Activated CD4-positive, alpha-beta T cell treated with anti-CD3 and anti-CD28 coated beads for 36 hours (primary cell): ENCODE data around the gene NUDT3. TPM values are rescaled to one million over a fixed set of nuclear protein-coding genes. Genes with fewer than 3 reads are reported as not detected.
A peak's percentile ranks its signal among the peaks of the same experiment; 100 is the strongest.

Experiments
- ATAC-seq: fragments of 200-7000 bp; cut with Tn5 transposase; one replicate; pipeline ENCODE4 v1.10.0; 2021; ENCODE audit warnings: mild to moderate bottlenecking, moderate library complexity
- CTCF ChIA-PET: fragments of 350-600 bp; sonication (Branson Sonifier 250); formaldehyde crosslinking; loops from one replicate; lab custom pipeline; 2021; ENCODE audit warnings: antibody characterized with exemption; lab: Charles Lee
- POLR2A ChIA-PET: fragments of 350-600 bp; sonication (Branson Sonifier 250); formaldehyde crosslinking; loops from one replicate; lab custom pipeline; 2021; ENCODE audit warnings: antibody characterized with exemption, inconsistent platforms; lab: Charles Lee
- DNase-seq: peaks from one replicate; pipeline ENCODE4 v3.0.0-alpha.2; 2020
- H3K27ac Mint-ChIP-seq: one replicate; pipeline ENCODE4 v1.8.0; 2021; ENCODE audit warnings: mixed read lengths
- H3K27me3 Mint-ChIP-seq: one replicate; pipeline ENCODE4 v1.8.0; 2021; ENCODE audit warnings: mixed read lengths
- H3K36me3 Mint-ChIP-seq: one replicate; pipeline ENCODE4 v1.8.0; 2021; ENCODE audit warnings: low read depth, mixed read lengths
- H3K4me1 Mint-ChIP-seq: one replicate; pipeline ENCODE4 v1.8.0; 2021; ENCODE audit warnings: mixed read lengths
- H3K4me3 Mint-ChIP-seq: one replicate; pipeline ENCODE4 v1.8.0; 2021; ENCODE audit warnings: mild to moderate bottlenecking, moderate library complexity, mixed read lengths
- H3K9me3 Mint-ChIP-seq: one replicate; pipeline ENCODE4 v1.8.0; 2021; ENCODE audit warnings: low read depth, mixed read lengths
- intact Hi-C, 2 experiments: fragments of 100-400 bp; cut with DNase I in 1 of 2; cut with micrococcal nuclease in 1 of 2; formaldehyde crosslinking; loops; one replicate each; pipeline versions ENCODE4 v1.14.2 to v1.15.1; 2022 to 2024; cut with DNase I, micrococcal nuclease
- total RNA-seq, 2 experiments: library from RNA; stranded (reverse); gene quantifications; one replicate each; pipeline ENCODE4 v1.2.3, GENCODE V29; 2021

Gene NUDT3
- total RNA-seq, 2 experiments from 2014 or later = 13.3 to 13.6 TPM

- H3K27me3 Mint-ChIP-seq = no peaks in the 10 kb centered on the region
- H3K4me3 Mint-ChIP-seq = peak overlapping the region; percentile 34
- ATAC-seq (peak; percentile 6), DNase-seq (peak; percentile 39)
- peaks cover 88% of the 10 kb centered on the region for H3K4me1 Mint-ChIP-seq
- ChIA-PET POLR2A (interaction anchor here (0.7 kb wide), 1 partner anchor 32 kb away, joined by 3 read pairs; no protein-coding TSS in a partner anchor), CTCF (interaction anchor here (1.1 kb wide), 1 partner anchor 173 kb away, joined by 3 read pairs; no protein-coding TSS in a partner anchor)
- peak overlapping the region; percentile 94 for H3K27ac Mint-ChIP-seq
- H3K9me3 Mint-ChIP-seq = no peaks in the 10 kb centered on the region
- intact Hi-C loops = loop anchor here in 1 of 2 experiments (1.0 kb wide), 1 partner anchor 46 kb away; no protein-coding TSS in a partner anchor
- H3K36me3 Mint-ChIP-seq = peaks cover 73% of the 10 kb centered on the region
Observed at GRCh38 chr6:34242252-34243130, 150.0 kb downstream of the NUDT3 start.

DNA sequence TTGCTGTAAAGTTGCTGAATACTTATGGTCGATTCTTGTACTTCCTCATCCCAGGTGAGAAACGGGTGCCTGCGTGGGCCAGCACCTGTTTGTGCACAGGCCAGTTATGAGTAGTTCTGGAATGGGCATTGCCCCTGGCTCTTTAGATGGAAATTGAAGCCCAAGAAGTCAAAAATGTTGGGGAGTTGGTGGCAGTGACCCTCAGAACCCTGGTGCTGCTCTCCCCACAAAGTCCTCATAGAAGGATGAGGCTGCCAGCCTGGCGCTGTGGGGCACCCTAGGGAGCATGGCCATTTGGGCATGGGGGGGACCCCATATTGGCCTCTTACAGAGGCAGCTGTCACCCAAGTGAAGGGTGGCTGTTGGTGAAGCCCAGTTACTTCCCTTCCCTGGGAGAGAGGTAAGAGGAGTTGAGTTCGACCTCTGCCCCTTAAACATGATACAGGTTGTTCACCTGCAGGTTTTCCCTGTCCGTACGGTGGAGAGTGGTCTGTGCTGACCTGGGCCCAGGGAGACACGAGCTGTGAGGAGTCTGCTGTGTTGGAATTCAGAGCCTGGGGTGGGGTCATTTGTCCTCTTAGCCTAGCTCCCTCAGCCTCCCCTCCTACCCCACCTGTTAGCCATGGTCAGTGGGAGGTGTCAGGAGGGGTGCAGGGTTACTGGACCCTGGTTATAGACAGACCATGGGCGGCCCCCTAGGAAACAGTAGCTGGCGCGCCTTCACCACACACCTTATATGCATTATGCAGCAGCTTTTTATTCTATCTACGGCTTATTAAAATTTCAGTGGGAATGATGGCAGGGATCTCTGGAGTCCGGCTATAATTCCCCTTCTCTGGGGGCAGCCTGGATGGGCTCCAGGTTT is 150.9 kb downstream of the NUDT3 start:
- peak overlapping the region; percentile 94 for H3K27ac Mint-ChIP-seq
- DNase-seq (no peak), ATAC-seq (no peak)
- CTCF ChIA-PET = interaction anchor here (0.8 kb wide), 1 partner anchor 51 kb away, joined by 4 read pairs; no protein-coding TSS in a partner anchor
- POLR2A ChIA-PET = interaction anchor here (0.7 kb wide), 2 partner anchors 8 to 31 kb away, joined by 3 read pairs; no protein-coding TSS in a partner anchor
- intact Hi-C loops = no loop called here
- H3K4me3 Mint-ChIP-seq = no peak overlapping the region
- no peaks in the 10 kb centered on the region for H3K27me3 Mint-ChIP-seq
- peaks cover 79% of the 10 kb centered on the region for H3K4me1 Mint-ChIP-seq
- no peaks in the 10 kb centered on the region for H3K9me3 Mint-ChIP-seq
- peaks cover 72% of the 10 kb centered on the region for H3K36me3 Mint-ChIP-seq

GRCh38 chr6:34240329-34241248 is 151.9 kb downstream of the NUDT3 start:
- Mint-ChIP-seq H3K9me3 (no peaks in the 10 kb centered on the region), H3K36me3 (peaks cover 62% of the 10 kb centered on the region), H3K27ac (peak overlapping the region; percentile 94), H3K4me1 (peaks cover 74% of the 10 kb centered on the region), H3K4me3 (peak overlapping the region; percentile 85), H3K27me3 (no peaks in the 10 kb centered on the region)
- ChIA-PET CTCF (interaction anchor here (1.3 to 1.6 kb wide), 2 partner anchors 9 to 45 kb away, joined by 3 to 5 read pairs; no protein-coding TSS in a partner anchor), POLR2A (interaction anchor here (0.7 to 1.5 kb wide), 3 partner anchors 17 to 418 kb away, joined by 3 to 5 read pairs (median 3); no protein-coding TSS in a partner anchor)
- ATAC-seq (no peak), DNase-seq (no peak)
- intact Hi-C loops = no loop called here

- ATAC-seq = no peak
- H3K9me3 Mint-ChIP-seq = no peaks in the 10 kb centered on the region
- H3K27me3 Mint-ChIP-seq = no peaks in the 10 kb centered on the region
- H3K4me3 Mint-ChIP-seq = peak overlapping the region; percentile 85
- H3K27ac Mint-ChIP-seq = peak overlapping the region; percentile 94
- peaks cover 58% of the 10 kb centered on the region for H3K36me3 Mint-ChIP-seq
- peaks cover 67% of the 10 kb centered on the region for H3K4me1 Mint-ChIP-seq
- intact Hi-C loops = loop anchor here (2.0 to 10.0 kb wide), 13 partner anchors 58 to 1268 kb away; partner anchors contain the start of genes BLTP3A (in 1 of the 2), CUTA (in 1 of the 2), ILRUN (in 1 of the 2) and ITPR3 (in 1 of the 2)
- ChIA-PET POLR2A (interaction anchor here (0.5 to 1.5 kb wide), 4 partner anchors 16 to 527 kb away, joined by 3 to 5 read pairs (median 3); no protein-coding TSS in a partner anchor), CTCF (interaction anchor here (1.3 to 1.6 kb wide), 2 partner anchors 10 to 44 kb away, joined by 3 to 5 read pairs; no protein-coding TSS in a partner anchor)
- no peak for DNase-seq
Observed at GRCh38 chr6:34239893-34240292, 152.6 kb downstream of the NUDT3 start.

- intact Hi-C loops = loop anchor here (2.0 to 10.0 kb wide), 13 partner anchors 57 to 1267 kb away; partner anchors contain the start of genes BLTP3A (in 1 of the 2), CUTA (in 1 of the 2), ILRUN (in 1 of the 2) and ITPR3 (in 1 of the 2)
- no peak for ATAC-seq
- H3K27ac Mint-ChIP-seq = peak overlapping the region; percentile 94
- peak overlapping the region; percentile 85 for H3K4me3 Mint-ChIP-seq
- H3K27me3 Mint-ChIP-seq = no peaks in the 10 kb centered on the region
- H3K4me1 Mint-ChIP-seq = peaks cover 65% of the 10 kb centered on the region
- POLR2A ChIA-PET = interaction anchor here (0.5 to 1.5 kb wide), 2 partner anchors 16 to 526 kb away, joined by 3 to 5 read pairs; no protein-coding TSS in a partner anchor
- CTCF ChIA-PET = interaction anchor here (1.6 kb wide), 1 partner anchor 44 kb away, joined by 5 read pairs; no protein-coding TSS in a partner anchor
- no peaks in the 10 kb centered on the region for H3K9me3 Mint-ChIP-seq
- H3K36me3 Mint-ChIP-seq = peaks cover 56% of the 10 kb centered on the region
- DNase-seq = no peak
Observed at GRCh38 chr6:34239500-34239825, 153.0 kb downstream of the NUDT3 start.

GRCh38 chr6:34238585-34239499 is 153.6 kb downstream of the NUDT3 start:
- peaks cover 65% of the 10 kb centered on the region for H3K4me1 Mint-ChIP-seq
- ChIA-PET POLR2A (no interaction called here), CTCF (no interaction called here)
- no peaks in the 10 kb centered on the region for H3K27me3 Mint-ChIP-seq
- ATAC-seq (no peak), DNase-seq (no peak)
- peak overlapping the region; percentile 94 for H3K27ac Mint-ChIP-seq
- intact Hi-C loops = loop anchor here (2.0 to 10.0 kb wide), 13 partner anchors 57 to 1267 kb away; partner anchors contain the start of genes BLTP3A (in 1 of the 2), CUTA (in 1 of the 2), ILRUN (in 1 of the 2) and ITPR3 (in 1 of the 2)
- no peaks in the 10 kb centered on the region for H3K9me3 Mint-ChIP-seq
- H3K4me3 Mint-ChIP-seq = peak overlapping the region; percentile 85
- H3K36me3 Mint-ChIP-seq = peaks cover 53% of the 10 kb centered on the region

- H3K4me1 Mint-ChIP-seq = peaks cover 57% of the 10 kb centered on the region
Observed at GRCh38 chr6:34237722-34238584, 154.5 kb downstream of the NUDT3 start.

DNA sequence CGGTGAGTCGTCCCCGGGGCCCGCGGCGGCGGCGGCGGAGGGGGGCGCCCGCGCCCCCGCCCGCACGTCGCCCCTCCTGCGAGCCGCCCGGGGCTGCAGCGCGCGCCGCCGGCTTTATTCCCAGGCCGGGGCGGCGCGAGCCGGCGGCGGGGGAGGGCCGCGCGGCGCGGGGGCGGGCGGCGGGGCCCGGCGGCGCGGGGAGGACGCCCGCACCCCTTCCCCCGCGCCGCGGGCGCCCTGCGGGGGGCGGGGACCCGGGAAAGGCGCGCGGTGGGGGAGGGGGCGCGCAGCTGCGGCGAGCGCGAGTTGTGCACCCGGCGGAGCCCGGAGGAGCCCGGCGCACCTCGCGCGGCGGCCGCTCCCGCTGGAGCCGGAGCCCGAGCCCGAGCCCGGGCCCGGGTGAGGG is 155.2 kb downstream of the NUDT3 start:
- Mint-ChIP-seq H3K4me1 (peaks cover 51% of the 10 kb centered on the region), H3K27me3 (no peaks in the 10 kb centered on the region), H3K27ac (no peak overlapping the region), H3K36me3 (peaks cover 38% of the 10 kb centered on the region), H3K9me3 (no peaks in the 10 kb centered on the region), H3K4me3 (peak overlapping the region; percentile 85)
- CTCF ChIA-PET = interaction anchor here (0.6 to 1.1 kb wide), 7 partner anchors 13 to 467 kb away, joined by 3 to 7 read pairs (median 3); no protein-coding TSS in a partner anchor
- ATAC-seq = no peak
- DNase-seq = peak; percentile 61
- intact Hi-C loops = loop anchor here (2.0 to 10.0 kb wide), 15 partner anchors 55 to 1265 kb away; partner anchors contain the start of genes ANKS1A (in 1 of the 2), BLTP3A (in 1 of the 2), CUTA (in 1 of the 2) and ILRUN (in 1 of the 2)
- POLR2A ChIA-PET = interaction anchor here (1.0 to 1.3 kb wide), 6 partner anchors 11 to 179 kb away, joined by 3 to 16 read pairs (median 5); partner anchors contain the start of gene SMIM29

More at GRCh38 chr6:34237722-34238584, 154.5 kb downstream of the NUDT3 start:
- Mint-ChIP-seq H3K27ac (peak overlapping the region; percentile 94), H3K27me3 (no peaks in the 10 kb centered on the region), H3K4me3 (peak overlapping the region; percentile 85), H3K36me3 (peaks cover 44% of the 10 kb centered on the region), H3K9me3 (no peaks in the 10 kb centered on the region)
- ATAC-seq (peak; percentile 11), DNase-seq (peak; percentile 87)
- ChIA-PET POLR2A (no interaction called here), CTCF (interaction anchor here (0.7 kb wide), 1 partner anchor 467 kb away, joined by 3 read pairs; no protein-coding TSS in a partner anchor)
- intact Hi-C loops = loop anchor here (2.0 to 10.0 kb wide), 16 partner anchors 56 to 1266 kb away; partner anchors contain the start of genes ANKS1A (in 1 of the 2), BLTP3A (in 1 of the 2), CUTA (in 1 of the 2) and ILRUN (in 1 of the 2)
